GM12878 (cell line): ENCODE data around the gene NPIPB6. TPM values are rescaled to one million over a fixed set of nuclear protein-coding genes. Genes with fewer than 3 reads are reported as not detected.

Experiments
- ATAC-seq: fragments of 200-7000 bp; cut with Tn5 transposase; 3 replicates; pipeline ENCODE4 v1.9.1; 2020; ENCODE audit warnings: mild to moderate bottlenecking, moderate library complexity
- BruUV-seq: library from RNA; stranded (reverse); fragments of 400-500 nt; replicated peaks from 2 replicates; lab custom pipeline; 2021; lab: Mats Ljungman, UMichigan
- CTCF ChIA-PET: fragments of 300-600 bp; sonication (Branson Sonifier 250); formaldehyde crosslinking; extraction: SDS; loops from one replicate; lab custom pipeline; 2021; ENCODE audit warnings: inconsistent platforms; lab: Yijun Ruan, JAX
- POLR2A ChIA-PET: fragments of 350-600 bp; formaldehyde crosslinking; extraction: SDS; loops from one replicate; lab custom pipeline; 2021; ENCODE audit warnings: inconsistent platforms; lab: Charles Lee
- RAD21 ChIA-PET: fragments of 300-600 bp; sonication (Branson Sonifier 250); formaldehyde crosslinking; loops from one replicate; lab custom pipeline; 2023; ENCODE audit warnings: antibody characterized with exemption; ENCODE audit not compliant: unreplicated experiment; lab: Charles Lee
- SMC1A ChIA-PET: fragments of 300-600 bp; sonication (Branson Sonifier 250); formaldehyde crosslinking; loops from one replicate; lab custom pipeline; 2023; ENCODE audit not compliant: unreplicated experiment, uncharacterized antibody; lab: Charles Lee
- DNase-seq: peaks from one replicate; pipeline ENCODE4 v3.0.0-alpha.2; 2011; ENCODE audit warnings: low read depth, low spot score
- FAIRE-seq: peaks from 3 replicates; lab custom pipeline; 2011; peaks lifted over from hg19 to GRCh38; lab: Jason Lieb, UNC
- H2AFZ ChIP-seq: 2 replicates; pipeline ENCODE4 v1.6.0; 2011; ENCODE audit warnings: low read depth, low read length, control low read depth; ENCODE audit not compliant: control insufficient read depth
- H3K27ac ChIP-seq: 2 replicates; pipeline ENCODE4 v1.5.1; 2011; ENCODE audit warnings: control low read depth; ENCODE audit not compliant: control insufficient read depth, insufficient read depth
- H3K27me3 ChIP-seq, 2 experiments: replicated peaks in 1 of 2; 2 replicates each; pipeline versions ENCODE4 v1.6.0 to v1.6.1; 2011; ENCODE audit warnings: low read length in 1 of 2; ENCODE audit not compliant: control insufficient read depth in 2 of 2, insufficient read depth in 2 of 2
- H3K36me3 ChIP-seq, 2 experiments: 2 replicates each; pipeline ENCODE4 v1.5.1; 2011; ENCODE audit warnings: low read length in 1 of 2; ENCODE audit not compliant: control insufficient read depth in 2 of 2, insufficient read depth in 2 of 2
- H3K4me1 ChIP-seq: 2 replicates; pipeline ENCODE4 v1.6.1; 2011; ENCODE audit warnings: mild to moderate bottlenecking, low read length, moderate library complexity, mixed read lengths; ENCODE audit not compliant: control insufficient read depth, insufficient read depth
- H3K4me2 ChIP-seq: 2 replicates; pipeline ENCODE4 v1.6.0; 2011; ENCODE audit warnings: control low read depth; ENCODE audit not compliant: control insufficient read depth, insufficient read depth
- H3K4me3 ChIP-seq: fragments of 200-600 bp; sonication (generic); 2 replicates; pipeline ENCODE4 v1.5.1; 2016
- H3K79me2 ChIP-seq: 2 replicates; pipeline ENCODE4 v1.6.0; 2011; ENCODE audit warnings: low read length; ENCODE audit not compliant: control insufficient read depth, insufficient read depth
- H3K9ac ChIP-seq: 2 replicates; pipeline ENCODE4 v1.8.0; 2011; ENCODE audit warnings: low read length, control low read depth, mixed read lengths; ENCODE audit not compliant: control insufficient read depth, insufficient read depth
- H3K9me3 ChIP-seq: replicated peaks from 3 replicates; pipeline ENCODE4 v1.5.1; 2011; ENCODE audit warnings: mild to moderate bottlenecking, low read length; ENCODE audit not compliant: control insufficient read depth, insufficient read depth
- H4K20me1 ChIP-seq: 2 replicates; pipeline ENCODE4 v1.6.0; 2011; ENCODE audit not compliant: control insufficient read depth, insufficient read depth
- ATF7 ChIP-seq: fragments of 450-650 bp; IDR thresholded peaks from 2 replicates; pipeline ENCODE4 v1.6.1; 2016; ENCODE audit warnings: low read depth, mild to moderate bottlenecking
- CBFB ChIP-seq: IDR thresholded peaks from 2 replicates; pipeline ENCODE4 v1.6.1; 2016; ENCODE audit warnings: antibody characterized with exemption, low read depth
- CBX3 ChIP-seq: fragments of 200-600 bp; sonication (generic); IDR thresholded peaks from 2 replicates; pipeline ENCODE4 v1.6.1; 2016; ENCODE audit warnings: low read depth, borderline replicate concordance
- CBX5 ChIP-seq: sonication (generic); IDR thresholded peaks from 2 replicates; pipeline ENCODE4 v1.6.1; 2016; ENCODE audit warnings: low read depth, moderate library complexity, mild to moderate bottlenecking, inconsistent platforms
- CHD4 ChIP-seq: fragments of 200-600 bp; sonication (generic); IDR thresholded peaks from 2 replicates; pipeline ENCODE4 v1.6.1; 2016; ENCODE audit warnings: mild to moderate bottlenecking
- CREB1 ChIP-seq: IDR thresholded peaks from 2 replicates; pipeline ENCODE4 v1.6.1; 2012; ENCODE audit warnings: low read depth, mild to moderate bottlenecking, inconsistent platforms
- CREM ChIP-seq: IDR thresholded peaks from 2 replicates; pipeline ENCODE4 v1.6.1; 2014; ENCODE audit warnings: antibody characterized with exemption, low read depth
- EZH2 ChIP-seq: IDR thresholded peaks from 2 replicates; pipeline ENCODE4 v1.6.1; 2012; ENCODE audit warnings: low read depth, mild to moderate bottlenecking, control low read depth, inconsistent platforms, low read length, borderline replicate concordance; ENCODE audit not compliant: control insufficient read depth
- HDGF ChIP-seq: fragments of 450-650 bp; IDR thresholded peaks from 2 replicates; pipeline ENCODE4 v1.6.1; 2016; ENCODE audit warnings: antibody characterized with exemption
- LARP7 ChIP-seq: fragments of 450-650 bp; IDR thresholded peaks from 2 replicates; pipeline ENCODE4 v1.6.1; 2017; ENCODE audit warnings: mild to moderate bottlenecking
- NR2C2 ChIP-seq: IDR thresholded peaks from 2 replicates; pipeline ENCODE4 v1.6.1; 2011; ENCODE audit warnings: borderline replicate concordance, low read depth; ENCODE audit not compliant: control insufficient read depth, insufficient read length
- NRF1 ChIP-seq: conservative IDR thresholded peaks from 2 replicates; pipeline ENCODE4 v1.6.1; 2011; ENCODE audit warnings: mild to moderate bottlenecking, low read depth, low read length, improper control_type of control experiment
- RB1 ChIP-seq: fragments of 450-650 bp; formaldehyde crosslinking; IDR thresholded peaks from 2 replicates; pipeline ENCODE4 v1.6.1; 2017; ENCODE audit warnings: mild to moderate bottlenecking, borderline replicate concordance
- SP1 ChIP-seq: IDR thresholded peaks from one replicate; pipeline ENCODE4 v1.6.1; 2011; ENCODE audit warnings: low read depth, low read length
- TCF7 ChIP-seq: IDR thresholded peaks from 2 replicates; pipeline ENCODE4 v1.6.1; 2014; ENCODE audit warnings: antibody characterized with exemption, borderline replicate concordance
- WGBS: methylation state at CpG from one replicate; pipeline ENCODE4 v1.1.6; 2016; ENCODE audit warnings: low lambda C conversion rate; ENCODE audit not compliant: insufficient replicate concordance, insufficient coverage; ENCODE audit errors: missing lambda C conversion rate; 5-methylcytosine and 5-hydroxymethylcytosine counted together
- in situ Hi-C: fragments of 300-500 bp; cut with MboI; formaldehyde crosslinking; loops from 9 replicates; pipeline ENCODE4 v1.14.3; 2018; ENCODE audit warnings: mixed read lengths
- intact Hi-C: fragments of 100-400 bp; cut with micrococcal nuclease; formaldehyde crosslinking; loops from one replicate; pipeline ENCODE4 v1.14.2; 2022; ENCODE audit not compliant: unreplicated experiment
- polyA plus RNA-seq, 11 experiments: library from polyadenylated mRNA; depleted of rRNA in 4 of 11; unstranded in 6 of 11; stranded (reverse) in 5 of 11; fragments of >200 nt; fragmentation: Nextera tagmentation in 4 of 11; fragmentation: Illumina TruSeq in 1 of 11; extraction: Ambion mirVana in 4 of 11; extraction: Trizol in 1 of 11; gene quantifications; 1 replicate in 1 of 11; 2 replicates in 10 of 11; pipeline versions ENCODE4 v1.2.1 to v1.2.3, GENCODE V29; 2011 to 2016; ENCODE audit warnings: inconsistent platforms in 2 of 11, missing spikeins in 2 of 11, low read depth in 1 of 11
- total RNA-seq, 4 experiments: library from RNA; depleted of rRNA in 3 of 4; stranded (reverse); fragments of >200 nt in 3 of 4; fragmentation: Illumina TruSeq in 1 of 4; extraction: Trizol in 1 of 4; gene quantifications; 2 replicates each; pipeline versions ENCODE4 v1.2.1 to v1.2.3, GENCODE V29; 2013 to 2021
- TF ChIP-seq, protein P1 (sequence below): IDR thresholded peaks from 2 replicates; pipeline ENCODE4 v1.6.1; 2012; ENCODE audit warnings: improper control_type of control experiment, low read depth, low read length; ENCODE audit not compliant: insufficient replicate concordance
- TF ChIP-seq, protein P2 (sequence below): fragments of 450-650 bp; IDR thresholded peaks from 2 replicates; pipeline ENCODE4 v1.6.1; 2017; ENCODE audit warnings: mild to moderate bottlenecking, low read depth, inconsistent platforms; ENCODE audit not compliant: poor library complexity, severe bottlenecking

The NPIPB6 gene
- total and polyA plus RNA-seq, 10 of the 15 experiments (the other 5 are each of a cell fraction or from before 2014, with no cell fraction given): 0.24 to 0.76 (median 0.44) TPM; not detected in 5

GRCh38 chr16:28293601-28293960, 69.7 kb downstream of the NPIPB6 start:
- no peak for DNase-seq
- Histone ChIP-seq H3K27ac (no peak overlapping the region), H3K9ac (no peak overlapping the region), H3K9me3 (no peaks in the 10 kb centered on the region), H3K4me2 (no peak overlapping the region), H3K4me1 (peaks cover 4% of the 10 kb centered on the region; the same call in 1 of the 2 replicates), H3K79me2 (no peaks in the 10 kb centered on the region), H3K36me3 (no peaks in the 10 kb centered on the region), H3K27me3 (peaks cover 0 to 11% of the 10 kb centered on the region in 2 experiments; a peak in 2 of 4 replicates), H2AFZ (no peak overlapping the region), H4K20me1 (no peaks in the 10 kb centered on the region), H3K4me3 (no peak overlapping the region)
- ChIA-PET POLR2A (no interaction called here), SMC1A (no interaction called here), RAD21 (interaction anchor here (1.2 kb wide), 1 partner anchor 24 kb away, joined by 3 read pairs; no protein-coding TSS in a partner anchor), CTCF (no interaction called here)
- in situ Hi-C loops (no loop called here), intact Hi-C loops (no loop called here)
- 52% methylated on average over 9 of the region's 10 CpGs for WGBS
- ATAC-seq: no peak
- no peak for FAIRE-seq
- BruUV-seq: no TSS peak
- TF ChIP-seq RB1: no peak
- TF ChIP-seq NR2C2: no peak
- TF ChIP-seq CBX3: no peak
- TF ChIP-seq CREM: no peak
- TF ChIP-seq, protein P1, sequence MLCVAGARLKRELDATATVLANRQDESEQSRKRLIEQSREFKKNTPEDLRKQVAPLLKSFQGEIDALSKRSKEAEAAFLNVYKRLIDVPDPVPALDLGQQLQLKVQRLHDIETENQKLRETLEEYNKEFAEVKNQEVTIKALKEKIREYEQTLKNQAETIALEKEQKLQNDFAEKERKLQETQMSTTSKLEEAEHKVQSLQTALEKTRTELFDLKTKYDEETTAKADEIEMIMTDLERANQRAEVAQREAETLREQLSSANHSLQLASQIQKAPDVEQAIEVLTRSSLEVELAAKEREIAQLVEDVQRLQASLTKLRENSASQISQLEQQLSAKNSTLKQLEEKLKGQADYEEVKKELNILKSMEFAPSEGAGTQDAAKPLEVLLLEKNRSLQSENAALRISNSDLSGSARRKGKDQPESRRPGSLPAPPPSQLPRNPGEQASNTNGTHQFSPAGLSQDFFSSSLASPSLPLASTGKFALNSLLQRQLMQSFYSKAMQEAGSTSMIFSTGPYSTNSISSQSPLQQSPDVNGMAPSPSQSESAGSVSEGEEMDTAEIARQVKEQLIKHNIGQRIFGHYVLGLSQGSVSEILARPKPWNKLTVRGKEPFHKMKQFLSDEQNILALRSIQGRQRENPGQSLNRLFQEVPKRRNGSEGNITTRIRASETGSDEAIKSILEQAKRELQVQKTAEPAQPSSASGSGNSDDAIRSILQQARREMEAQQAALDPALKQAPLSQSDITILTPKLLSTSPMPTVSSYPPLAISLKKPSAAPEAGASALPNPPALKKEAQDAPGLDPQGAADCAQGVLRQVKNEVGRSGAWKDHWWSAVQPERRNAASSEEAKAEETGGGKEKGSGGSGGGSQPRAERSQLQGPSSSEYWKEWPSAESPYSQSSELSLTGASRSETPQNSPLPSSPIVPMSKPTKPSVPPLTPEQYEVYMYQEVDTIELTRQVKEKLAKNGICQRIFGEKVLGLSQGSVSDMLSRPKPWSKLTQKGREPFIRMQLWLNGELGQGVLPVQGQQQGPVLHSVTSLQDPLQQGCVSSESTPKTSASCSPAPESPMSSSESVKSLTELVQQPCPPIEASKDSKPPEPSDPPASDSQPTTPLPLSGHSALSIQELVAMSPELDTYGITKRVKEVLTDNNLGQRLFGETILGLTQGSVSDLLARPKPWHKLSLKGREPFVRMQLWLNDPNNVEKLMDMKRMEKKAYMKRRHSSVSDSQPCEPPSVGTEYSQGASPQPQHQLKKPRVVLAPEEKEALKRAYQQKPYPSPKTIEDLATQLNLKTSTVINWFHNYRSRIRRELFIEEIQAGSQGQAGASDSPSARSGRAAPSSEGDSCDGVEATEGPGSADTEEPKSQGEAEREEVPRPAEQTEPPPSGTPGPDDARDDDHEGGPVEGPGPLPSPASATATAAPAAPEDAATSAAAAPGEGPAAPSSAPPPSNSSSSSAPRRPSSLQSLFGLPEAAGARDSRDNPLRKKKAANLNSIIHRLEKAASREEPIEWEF: no peak
- TF ChIP-seq CHD4: no peak
- no peak for TF ChIP-seq EZH2
- no peak for TF ChIP-seq NRF1
- no peak for TF ChIP-seq CREB1
- no peak for TF ChIP-seq HDGF
- TF ChIP-seq CBFB: no peak
- no peak for TF ChIP-seq LARP7
- TF ChIP-seq ATF7: no peak
- TF ChIP-seq SP1: no peak
- no peak for TF ChIP-seq CBX5
- no peak for TF ChIP-seq TCF7
- TF ChIP-seq, protein P2, sequence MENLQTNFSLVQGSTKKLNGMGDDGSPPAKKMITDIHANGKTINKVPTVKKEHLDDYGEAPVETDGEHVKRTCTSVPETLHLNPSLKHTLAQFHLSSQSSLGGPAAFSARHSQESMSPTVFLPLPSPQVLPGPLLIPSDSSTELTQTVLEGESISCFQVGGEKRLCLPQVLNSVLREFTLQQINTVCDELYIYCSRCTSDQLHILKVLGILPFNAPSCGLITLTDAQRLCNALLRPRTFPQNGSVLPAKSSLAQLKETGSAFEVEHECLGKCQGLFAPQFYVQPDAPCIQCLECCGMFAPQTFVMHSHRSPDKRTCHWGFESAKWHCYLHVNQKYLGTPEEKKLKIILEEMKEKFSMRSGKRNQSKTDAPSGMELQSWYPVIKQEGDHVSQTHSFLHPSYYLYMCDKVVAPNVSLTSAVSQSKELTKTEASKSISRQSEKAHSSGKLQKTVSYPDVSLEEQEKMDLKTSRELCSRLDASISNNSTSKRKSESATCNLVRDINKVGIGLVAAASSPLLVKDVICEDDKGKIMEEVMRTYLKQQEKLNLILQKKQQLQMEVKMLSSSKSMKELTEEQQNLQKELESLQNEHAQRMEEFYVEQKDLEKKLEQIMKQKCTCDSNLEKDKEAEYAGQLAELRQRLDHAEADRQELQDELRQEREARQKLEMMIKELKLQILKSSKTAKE: no peak
